Ascending aorta (tissue), 2 donors: ENCODE results near the gene CPN2. TPM values are rescaled to one million over a fixed set of nuclear protein-coding genes. Genes with fewer than 3 reads are reported as not detected.
A peak's percentile ranks its signal among the peaks of the same experiment; 100 is the strongest.

ENCODE experiments used
- DNase-seq, 2 donors: peaks; one replicate each; pipeline ENCODE4 v3.0.0-alpha.2; 2019; ENCODE audit warnings: low spot score in 2 of 2
- H3K27ac ChIP-seq, 2 donors: fragments of 200-600 bp; sonication (generic); one replicate each; pipeline ENCODE4 v1.5.1; 2016 to 2017; ENCODE audit warnings: mild to moderate bottlenecking in 1 of 2
- H3K27me3 ChIP-seq: fragments of 200-600 bp; sonication (generic); one replicate; pipeline ENCODE4 v1.5.1; 2017
- H3K36me3 ChIP-seq, 2 donors: fragments of 200-600 bp; sonication (generic); one replicate each; pipeline ENCODE4 v1.5.1; 2016
- H3K4me1 ChIP-seq, 2 donors: fragments of 200-600 bp; sonication (generic); one replicate each; pipeline ENCODE4 v1.5.1; 2016 to 2017; ENCODE audit warnings: mild to moderate bottlenecking in 1 of 2
- H3K4me3 ChIP-seq, 2 donors: fragments of 200-600 bp; sonication (generic); one replicate each; pipeline ENCODE4 v1.5.1; 2016 to 2017; ENCODE audit warnings: mild to moderate bottlenecking in 1 of 2
- H3K9me3 ChIP-seq, 2 donors: fragments of 200-600 bp; sonication (generic); one replicate each; pipeline ENCODE4 v1.5.1; 2016
- intact Hi-C: fragments of 100-400 bp; cut with DNase I; formaldehyde crosslinking; loops from one replicate; pipeline ENCODE4 v1.15.1; 2023
- total RNA-seq: library from RNA; depleted of rRNA; stranded (reverse); fragments of >200 nt; gene quantifications from one replicate; pipeline ENCODE4 v1.1.0, GENCODE V29; 2016
- TF ChIP-seq, protein P1 (sequence below), 3 experiments: fragments of 200-600 bp in 2 of 3; fragments of 450-650 bp in 1 of 3; sonication (generic) in 2 of 3; IDR thresholded peaks; one replicate each; pipeline ENCODE4 v1.5.1; 2016 to 2019; ENCODE audit warnings: antibody characterized with exemption in 3 of 3, mild to moderate bottlenecking in 1 of 3, moderate library complexity in 1 of 3

CPN2 gene
- total RNA-seq, 1 donor from 2014 or later, result not detected

DNA sequence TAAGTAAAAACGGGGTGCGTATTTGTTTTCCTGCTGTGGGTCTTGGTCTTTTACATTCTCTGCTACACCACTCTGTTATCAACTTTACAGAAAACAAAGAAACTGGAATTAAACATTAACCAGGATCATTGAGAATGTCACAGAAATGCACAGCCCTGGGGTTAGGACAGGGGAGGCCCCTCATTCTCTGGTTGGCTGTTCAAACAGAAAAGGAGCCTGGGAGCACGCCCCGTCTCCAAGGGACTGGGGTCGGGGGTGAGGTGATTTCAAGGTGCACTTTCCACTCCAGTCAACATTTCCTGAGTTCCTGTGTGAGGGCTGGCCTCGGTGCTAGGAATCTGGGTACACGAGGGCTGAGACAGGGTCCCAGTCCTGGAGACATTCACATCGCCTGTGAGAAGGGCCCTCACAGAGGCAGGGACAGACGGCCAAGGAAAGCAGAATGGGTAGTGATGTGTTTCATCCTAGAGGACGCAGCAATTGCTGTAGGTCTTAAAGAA, 30.3 kb downstream of the CPN2 start:
- H3K9me3 ChIP-seq, result peaks cover 0 to 11% of the 10 kb centered on the region in 2 donors
- no peaks in the 10 kb centered on the region for H3K27me3 ChIP-seq
- TF ChIP-seq, protein P1, sequence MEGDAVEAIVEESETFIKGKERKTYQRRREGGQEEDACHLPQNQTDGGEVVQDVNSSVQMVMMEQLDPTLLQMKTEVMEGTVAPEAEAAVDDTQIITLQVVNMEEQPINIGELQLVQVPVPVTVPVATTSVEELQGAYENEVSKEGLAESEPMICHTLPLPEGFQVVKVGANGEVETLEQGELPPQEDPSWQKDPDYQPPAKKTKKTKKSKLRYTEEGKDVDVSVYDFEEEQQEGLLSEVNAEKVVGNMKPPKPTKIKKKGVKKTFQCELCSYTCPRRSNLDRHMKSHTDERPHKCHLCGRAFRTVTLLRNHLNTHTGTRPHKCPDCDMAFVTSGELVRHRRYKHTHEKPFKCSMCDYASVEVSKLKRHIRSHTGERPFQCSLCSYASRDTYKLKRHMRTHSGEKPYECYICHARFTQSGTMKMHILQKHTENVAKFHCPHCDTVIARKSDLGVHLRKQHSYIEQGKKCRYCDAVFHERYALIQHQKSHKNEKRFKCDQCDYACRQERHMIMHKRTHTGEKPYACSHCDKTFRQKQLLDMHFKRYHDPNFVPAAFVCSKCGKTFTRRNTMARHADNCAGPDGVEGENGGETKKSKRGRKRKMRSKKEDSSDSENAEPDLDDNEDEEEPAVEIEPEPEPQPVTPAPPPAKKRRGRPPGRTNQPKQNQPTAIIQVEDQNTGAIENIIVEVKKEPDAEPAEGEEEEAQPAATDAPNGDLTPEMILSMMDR (IDR thresholded peaks at IDR 0.05), result no peak
- no peak for DNase-seq
- H3K4me1 ChIP-seq, result no peaks in the 10 kb centered on the region
- intact Hi-C loops, result no loop called here
- H3K27ac ChIP-seq, result no peak overlapping the region
- no peaks in the 10 kb centered on the region for H3K36me3 ChIP-seq
- no peak overlapping the region for H3K4me3 ChIP-seq

DNA sequence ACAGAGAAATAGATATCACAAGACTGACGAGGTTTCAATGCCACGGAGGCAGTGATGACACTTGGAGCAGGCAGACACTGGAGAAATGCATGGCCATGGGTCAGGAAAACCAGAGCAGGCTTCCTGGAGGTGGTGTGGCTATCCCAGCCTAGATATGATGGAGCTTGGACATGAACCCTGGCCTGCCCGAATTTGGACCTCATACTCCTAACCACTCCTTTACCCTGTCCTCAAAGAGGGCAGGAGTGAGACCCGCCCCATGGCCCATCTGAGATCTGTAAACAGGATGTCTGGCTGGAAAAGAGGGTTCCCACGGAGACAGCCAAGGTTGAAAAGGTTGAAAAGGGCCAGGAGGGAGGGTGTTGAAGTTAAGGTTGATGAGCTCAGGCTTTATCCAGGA, 31.0 kb downstream of the CPN2 start:
- DNase-seq, result no peak
- H3K27me3 ChIP-seq, result no peaks in the 10 kb centered on the region
- peaks cover 0 to 11% of the 10 kb centered on the region in 2 donors for H3K9me3 ChIP-seq
- no peak overlapping the region for H3K4me3 ChIP-seq
- H3K27ac ChIP-seq, result no peak overlapping the region
- H3K36me3 ChIP-seq, result no peaks in the 10 kb centered on the region
- H3K4me1 ChIP-seq, result peaks cover 2 to 4% of the 10 kb centered on the region in 2 donors
- intact Hi-C loops, result no loop called here
- TF ChIP-seq, protein P1 (IDR thresholded peaks at IDR 0.05), result no peak

DNA sequence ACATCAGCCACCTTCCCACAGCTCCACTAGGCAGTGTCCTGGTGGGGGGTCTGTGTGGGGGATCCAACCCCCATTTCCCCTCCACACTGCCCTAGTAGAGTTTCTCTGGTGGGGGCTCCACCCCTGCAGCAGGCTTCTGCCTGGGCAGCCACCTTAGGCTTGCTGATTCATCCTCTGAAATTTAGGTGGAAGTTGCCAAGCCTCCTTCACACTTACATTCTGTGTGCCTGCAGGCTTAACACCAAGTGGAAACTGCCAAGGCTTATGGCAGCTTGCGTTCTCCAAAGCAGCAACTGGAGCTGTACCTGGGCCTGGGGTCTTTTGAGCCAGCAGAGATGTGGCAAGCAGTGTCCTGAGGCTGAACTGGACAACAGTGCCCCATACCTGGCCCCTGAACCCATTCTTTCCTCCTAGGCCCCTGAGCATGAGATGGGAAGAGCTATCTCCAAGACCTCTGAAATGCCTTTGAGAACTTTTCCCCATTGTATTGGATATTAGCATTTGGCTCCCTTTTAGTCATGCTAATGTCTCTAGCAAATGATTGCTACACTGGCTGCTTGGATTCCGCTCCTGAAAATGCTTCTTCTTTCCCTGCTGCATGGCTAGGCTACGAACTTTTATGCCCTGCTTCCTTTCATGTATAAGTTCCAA, 32.5 kb downstream of the CPN2 start:
- H3K36me3 ChIP-seq, result no peaks in the 10 kb centered on the region
- H3K27me3 ChIP-seq, result no peaks in the 10 kb centered on the region
- DNase-seq, result no peak
- TF ChIP-seq, protein P1 (IDR thresholded peaks at IDR 0.05), result no peak
- intact Hi-C loops, result loop anchor here (5.0 to 10.0 kb wide), 2 partner anchors 374 to 651 kb away; no protein-coding TSS in a partner anchor
- peaks cover 0 to 11% of the 10 kb centered on the region in 2 donors for H3K9me3 ChIP-seq
- peaks cover 4% of the 10 kb centered on the region in 2 donors for H3K4me1 ChIP-seq
- H3K4me3 ChIP-seq, result no peak overlapping the region
- H3K27ac ChIP-seq, result no peak overlapping the region

DNA sequence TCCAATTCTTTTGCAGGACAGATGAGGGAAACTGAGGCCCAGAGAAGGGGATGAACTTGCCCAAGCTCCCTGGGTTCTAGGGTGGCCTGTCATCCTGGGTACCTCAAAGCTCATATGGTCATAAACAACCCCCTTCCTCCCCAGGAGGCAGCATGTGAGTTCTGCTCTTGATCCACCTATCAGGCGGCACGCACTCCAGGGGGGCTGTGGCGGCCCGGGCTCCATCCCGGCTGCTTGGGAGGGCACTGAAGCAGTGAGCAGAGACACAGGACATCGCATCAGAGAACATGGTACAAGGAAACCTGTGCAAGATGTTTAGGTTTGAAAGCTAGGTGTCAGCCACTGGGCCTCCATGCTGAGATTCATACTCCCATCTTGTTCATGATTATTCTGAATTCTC, 34.2 kb downstream of the CPN2 start:
- no peaks in the 10 kb centered on the region for H3K27me3 ChIP-seq
- TF ChIP-seq, protein P1 (IDR thresholded peaks at IDR 0.05), result no peak
- no peak for DNase-seq
- no peaks in the 10 kb centered on the region for H3K36me3 ChIP-seq
- no peak overlapping the region for H3K27ac ChIP-seq
- H3K9me3 ChIP-seq, result peaks cover 0 to 11% of the 10 kb centered on the region in 2 donors
- H3K4me3 ChIP-seq, result no peak overlapping the region
- intact Hi-C loops, result loop anchor here (5.0 to 10.0 kb wide), 2 partner anchors 372 to 650 kb away; no protein-coding TSS in a partner anchor
- peaks cover 4 to 11% of the 10 kb centered on the region in 2 donors for H3K4me1 ChIP-seq

DNA sequence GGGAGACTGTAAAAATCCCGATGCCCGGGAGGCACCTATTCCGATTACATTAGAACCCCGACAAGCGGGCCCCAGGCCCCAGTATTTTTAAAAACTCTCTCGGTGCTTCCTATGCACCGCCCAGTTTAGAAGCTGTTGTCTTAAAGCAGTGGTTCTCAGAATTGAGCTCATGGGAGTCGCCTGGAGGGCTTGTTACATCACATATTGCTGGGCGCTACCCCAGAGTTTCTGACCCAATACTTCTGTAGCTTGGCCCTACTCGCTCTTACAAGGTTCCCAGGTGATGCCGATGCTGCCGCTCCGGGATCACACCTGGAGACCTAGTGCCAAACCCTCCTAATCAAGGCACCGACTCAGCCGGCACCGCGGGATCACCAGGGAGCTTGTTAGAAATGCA, 35.2 kb downstream of the CPN2 start:
- no peaks in the 10 kb centered on the region for H3K27me3 ChIP-seq
- TF ChIP-seq, protein P1 (IDR thresholded peaks at IDR 0.05), result no peak
- H3K4me3 ChIP-seq, result peak overlapping the region; percentile 53 to 54
- intact Hi-C loops, result loop anchor here (1.0 to 10.0 kb wide), 7 partner anchors 15 to 649 kb away; no protein-coding TSS in a partner anchor
- peaks cover 4 to 11% of the 10 kb centered on the region in 2 donors for H3K4me1 ChIP-seq
- no peak for DNase-seq
- H3K9me3 ChIP-seq, result peaks cover 0 to 11% of the 10 kb centered on the region in 2 donors
- H3K27ac ChIP-seq, result no peak overlapping the region
- H3K36me3 ChIP-seq, result no peaks in the 10 kb centered on the region
